ENCODE measurements around the gene SLC12A3.

The SLC12A3 gene, protein sequence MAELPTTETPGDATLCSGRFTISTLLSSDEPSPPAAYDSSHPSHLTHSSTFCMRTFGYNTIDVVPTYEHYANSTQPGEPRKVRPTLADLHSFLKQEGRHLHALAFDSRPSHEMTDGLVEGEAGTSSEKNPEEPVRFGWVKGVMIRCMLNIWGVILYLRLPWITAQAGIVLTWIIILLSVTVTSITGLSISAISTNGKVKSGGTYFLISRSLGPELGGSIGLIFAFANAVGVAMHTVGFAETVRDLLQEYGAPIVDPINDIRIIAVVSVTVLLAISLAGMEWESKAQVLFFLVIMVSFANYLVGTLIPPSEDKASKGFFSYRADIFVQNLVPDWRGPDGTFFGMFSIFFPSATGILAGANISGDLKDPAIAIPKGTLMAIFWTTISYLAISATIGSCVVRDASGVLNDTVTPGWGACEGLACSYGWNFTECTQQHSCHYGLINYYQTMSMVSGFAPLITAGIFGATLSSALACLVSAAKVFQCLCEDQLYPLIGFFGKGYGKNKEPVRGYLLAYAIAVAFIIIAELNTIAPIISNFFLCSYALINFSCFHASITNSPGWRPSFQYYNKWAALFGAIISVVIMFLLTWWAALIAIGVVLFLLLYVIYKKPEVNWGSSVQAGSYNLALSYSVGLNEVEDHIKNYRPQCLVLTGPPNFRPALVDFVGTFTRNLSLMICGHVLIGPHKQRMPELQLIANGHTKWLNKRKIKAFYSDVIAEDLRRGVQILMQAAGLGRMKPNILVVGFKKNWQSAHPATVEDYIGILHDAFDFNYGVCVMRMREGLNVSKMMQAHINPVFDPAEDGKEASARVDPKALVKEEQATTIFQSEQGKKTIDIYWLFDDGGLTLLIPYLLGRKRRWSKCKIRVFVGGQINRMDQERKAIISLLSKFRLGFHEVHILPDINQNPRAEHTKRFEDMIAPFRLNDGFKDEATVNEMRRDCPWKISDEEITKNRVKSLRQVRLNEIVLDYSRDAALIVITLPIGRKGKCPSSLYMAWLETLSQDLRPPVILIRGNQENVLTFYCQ

DNA sequence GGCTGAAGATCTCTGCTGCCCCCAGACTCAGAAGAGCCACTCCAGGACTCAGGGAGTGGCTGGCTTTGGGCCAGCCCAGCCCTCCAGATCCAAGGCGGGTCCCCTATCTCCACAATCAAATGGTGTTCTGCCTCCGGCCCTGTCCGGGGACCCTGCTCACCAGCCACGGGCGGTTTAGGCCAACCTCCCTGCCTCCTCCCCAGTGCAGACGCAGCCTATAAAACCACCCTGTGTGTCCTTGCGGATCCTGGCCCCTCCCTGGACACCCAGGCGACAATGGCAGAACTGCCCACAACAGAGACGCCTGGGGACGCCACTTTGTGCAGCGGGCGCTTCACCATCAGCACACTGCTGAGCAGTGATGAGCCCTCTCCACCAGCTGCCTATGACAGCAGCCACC, at the start of gene SLC12A3:
SLC12A3 (plus strand) TSS at position 248 of the 400 bp plus-strand sequence; CDS start at position 277, 29 bp downstream.
- DNase-seq: no peak

DNA sequence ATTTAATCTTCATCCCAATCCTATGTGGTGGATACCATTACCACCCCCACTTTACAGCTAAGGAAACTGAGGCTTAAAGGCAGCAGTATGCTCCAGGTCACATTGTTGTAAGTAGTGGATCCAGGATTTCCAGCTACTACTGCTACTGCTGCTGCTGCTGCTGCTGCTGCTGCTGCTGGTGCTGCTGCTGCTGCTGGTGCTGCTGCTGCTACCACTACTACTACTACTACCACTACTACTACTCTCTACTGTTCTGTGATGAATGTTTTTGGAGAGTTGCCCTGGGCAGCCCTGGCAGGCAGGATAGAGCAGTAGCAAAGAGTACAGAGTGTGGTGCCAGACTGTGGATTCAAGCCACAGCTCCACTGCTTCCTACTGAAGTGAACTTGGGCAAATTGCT, 49.3 kb upstream of the SLC12A3 start:
- DNase-seq: no peak

DNA sequence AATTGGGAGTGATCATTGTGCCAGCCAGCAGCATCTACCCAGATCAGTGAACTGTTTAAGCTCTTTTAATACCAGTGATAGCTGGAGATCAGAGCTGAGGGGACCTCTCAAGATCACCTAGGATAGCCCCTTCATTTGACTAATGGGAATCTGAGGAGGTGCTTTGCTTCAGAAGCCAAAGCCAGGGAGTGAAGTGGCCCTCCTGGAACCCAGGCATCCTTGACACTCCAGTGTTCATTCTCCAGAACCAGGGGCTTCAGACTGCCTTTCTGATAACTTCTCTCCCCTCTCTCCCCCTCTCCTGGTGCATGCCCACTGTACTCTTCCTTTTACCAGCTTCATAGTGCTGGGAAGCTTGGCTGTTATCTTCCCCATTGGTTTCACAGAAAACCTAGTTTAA, 48.0 kb upstream of the SLC12A3 start:
- no peak for DNase-seq

DNA sequence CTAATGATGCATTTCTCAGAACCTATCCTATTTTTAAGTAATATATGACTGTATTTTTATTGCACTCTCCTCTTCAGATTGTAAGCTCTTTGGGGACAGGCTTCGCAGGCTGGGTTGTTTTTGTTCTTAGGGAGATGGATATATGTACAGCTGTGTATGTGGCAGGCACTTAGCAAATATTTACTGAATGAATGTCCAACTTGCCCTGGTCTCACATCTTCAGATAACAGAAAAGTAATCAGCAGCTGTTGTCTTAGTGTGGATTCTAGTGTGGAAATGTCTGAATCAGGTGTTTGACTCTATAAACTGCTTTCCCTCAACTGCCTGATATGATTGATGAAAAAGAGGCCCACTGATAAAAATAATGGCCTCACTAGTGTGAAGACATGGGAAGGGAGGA, 47.1 kb upstream of the SLC12A3 start:
- no peak for DNase-seq

DNA sequence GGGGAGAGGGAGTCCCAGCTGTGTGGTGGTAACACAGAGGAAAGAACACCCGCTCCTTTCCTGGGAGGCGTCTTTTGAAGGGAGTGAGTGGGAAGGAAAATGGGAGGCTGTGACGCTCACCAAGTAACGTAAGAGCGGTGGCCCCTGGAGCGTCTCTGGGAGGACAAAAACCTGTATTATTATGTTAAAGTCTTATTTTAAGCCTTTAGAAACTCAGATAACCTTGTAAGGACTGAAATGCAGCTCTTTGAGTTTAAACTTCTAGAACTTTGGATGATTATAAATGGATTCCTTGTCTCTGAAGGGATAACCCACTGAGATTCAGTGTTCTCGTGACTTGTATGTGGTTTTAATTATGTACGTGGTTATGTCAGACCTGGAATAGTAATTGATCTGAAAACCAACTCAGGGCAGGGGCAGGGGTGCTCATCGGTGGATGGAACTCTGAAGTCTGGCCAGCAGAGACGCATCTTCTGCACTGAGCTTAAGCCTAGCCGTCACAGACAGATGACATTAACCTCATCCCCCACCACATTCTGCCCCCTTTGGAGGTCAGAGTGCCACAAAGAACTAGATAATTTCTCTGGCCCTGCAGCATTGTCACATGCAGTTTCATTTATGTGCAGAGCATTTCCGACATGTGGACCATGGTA, 41.8 kb upstream of the SLC12A3 start:
- no peak for DNase-seq

DNA sequence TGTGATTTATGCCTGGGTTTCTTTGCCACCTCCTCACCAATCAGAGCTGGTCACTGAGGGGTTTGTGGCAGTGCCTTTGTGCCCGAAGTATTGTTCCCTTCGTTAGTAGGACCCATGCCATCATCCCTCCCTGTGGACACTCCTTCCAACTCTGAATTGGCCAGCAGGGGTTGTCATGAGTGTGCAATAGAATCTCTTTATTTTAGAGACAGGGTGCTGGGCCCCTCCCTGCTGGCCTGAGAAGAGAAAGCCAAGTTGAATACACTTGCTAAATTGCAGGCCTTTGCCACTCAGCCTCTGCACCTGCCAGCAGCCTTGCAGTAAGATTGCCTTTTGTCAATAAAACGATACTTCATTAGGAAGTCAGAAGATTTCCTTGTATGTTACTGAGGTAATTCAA, 40.7 kb upstream of the SLC12A3 start:
- DNase-seq: no peak

DNA sequence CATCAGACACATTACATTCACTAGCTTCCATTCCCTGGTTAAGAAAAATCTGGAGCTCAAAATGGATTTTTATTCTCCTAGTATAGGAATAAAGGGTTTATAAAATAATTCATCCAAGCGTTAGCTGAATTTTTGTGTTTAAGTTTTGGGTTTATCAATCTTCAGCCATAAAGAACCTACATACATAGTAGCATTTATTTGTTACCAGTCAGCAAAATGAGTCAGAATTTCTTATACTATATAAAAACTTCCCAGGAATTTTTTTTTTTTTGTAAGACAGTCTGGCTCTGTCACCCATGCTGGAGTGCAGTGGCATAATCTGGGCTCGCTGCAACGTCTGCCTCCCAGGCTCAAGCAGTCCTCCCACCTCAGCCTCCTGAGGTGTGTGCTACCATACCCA, 40.2 kb upstream of the SLC12A3 start:
- DNase-seq: no peak

DNA sequence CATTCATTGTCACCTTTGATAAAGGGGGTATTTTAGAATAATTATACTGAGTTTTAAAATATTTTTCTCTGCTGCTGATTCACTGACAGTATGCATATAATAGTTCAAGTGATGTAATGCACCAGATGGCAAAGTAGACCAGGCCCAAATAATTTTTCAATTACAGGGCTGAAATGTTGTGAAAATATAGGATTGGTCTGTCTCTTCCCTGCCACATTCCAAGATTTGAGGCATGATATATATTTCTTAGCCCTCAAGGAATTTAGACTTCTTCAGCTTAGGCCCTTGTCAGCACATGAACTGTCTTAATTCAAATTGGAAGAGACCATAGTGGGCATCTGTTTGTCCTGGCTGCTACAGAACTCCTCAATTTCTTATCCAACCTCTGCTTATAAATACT, 39.2 kb upstream of the SLC12A3 start:
- DNase-seq: no peak

DNA sequence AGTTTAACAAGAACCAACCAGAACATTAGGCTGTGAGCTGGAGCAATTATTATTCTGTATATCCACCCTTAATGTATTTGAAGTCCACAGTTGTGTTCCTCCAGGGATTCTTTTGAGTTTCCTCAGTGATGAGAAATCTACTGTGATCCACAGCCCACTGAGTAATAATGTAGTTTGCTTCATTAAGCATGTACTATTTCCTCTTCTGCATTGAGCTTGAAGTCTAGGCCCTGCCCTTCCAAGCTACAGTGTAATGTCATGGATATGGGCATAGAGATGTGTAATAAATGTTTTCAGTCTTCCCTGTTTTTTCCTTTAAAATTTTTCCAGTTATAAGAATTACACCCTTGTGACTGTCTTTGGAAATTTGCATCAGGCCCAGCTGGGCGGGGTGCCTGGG, 36.4 kb upstream of the SLC12A3 start:
- no peak for DNase-seq

DNA sequence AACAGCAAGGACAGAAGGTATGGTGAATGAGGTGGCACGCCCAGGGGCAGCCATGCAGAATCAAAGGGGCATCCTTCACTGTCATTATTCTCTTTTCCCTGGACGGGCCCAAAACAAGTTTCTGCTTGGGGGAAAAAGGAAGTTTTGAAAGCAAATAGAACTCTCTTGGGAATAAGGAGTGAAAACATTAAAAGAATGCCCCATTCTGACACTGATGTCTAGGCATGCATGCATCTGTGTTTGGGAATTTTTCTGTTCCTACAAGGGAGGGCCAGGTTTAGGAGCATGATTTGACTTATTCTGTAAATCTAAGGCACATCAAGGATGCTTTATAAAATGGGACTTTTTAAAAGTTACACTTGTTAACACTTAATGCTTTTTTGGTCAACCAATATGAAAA, 34.3 kb upstream of the SLC12A3 start:
- no peak for DNase-seq

DNA sequence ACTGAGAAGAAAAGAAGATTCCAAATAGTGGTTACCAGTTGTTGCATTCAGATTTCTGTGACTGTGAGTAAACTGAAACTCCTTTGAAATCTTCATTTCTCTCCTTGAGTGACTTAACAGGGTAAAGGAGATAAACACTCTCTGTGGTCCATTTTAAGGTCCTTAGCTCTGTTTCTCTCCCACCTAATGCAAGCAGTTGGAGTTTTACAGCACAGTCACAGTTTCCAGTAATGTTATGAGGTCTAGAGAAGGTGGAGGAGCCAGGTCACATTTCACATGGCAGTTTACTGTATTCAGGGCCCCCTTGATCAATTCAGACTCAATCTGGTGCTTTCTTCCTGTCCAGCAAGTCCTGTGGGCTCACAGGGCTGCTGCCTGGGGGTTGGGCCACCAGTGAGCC, 32.2 kb upstream of the SLC12A3 start:
- no peak for DNase-seq

DNA sequence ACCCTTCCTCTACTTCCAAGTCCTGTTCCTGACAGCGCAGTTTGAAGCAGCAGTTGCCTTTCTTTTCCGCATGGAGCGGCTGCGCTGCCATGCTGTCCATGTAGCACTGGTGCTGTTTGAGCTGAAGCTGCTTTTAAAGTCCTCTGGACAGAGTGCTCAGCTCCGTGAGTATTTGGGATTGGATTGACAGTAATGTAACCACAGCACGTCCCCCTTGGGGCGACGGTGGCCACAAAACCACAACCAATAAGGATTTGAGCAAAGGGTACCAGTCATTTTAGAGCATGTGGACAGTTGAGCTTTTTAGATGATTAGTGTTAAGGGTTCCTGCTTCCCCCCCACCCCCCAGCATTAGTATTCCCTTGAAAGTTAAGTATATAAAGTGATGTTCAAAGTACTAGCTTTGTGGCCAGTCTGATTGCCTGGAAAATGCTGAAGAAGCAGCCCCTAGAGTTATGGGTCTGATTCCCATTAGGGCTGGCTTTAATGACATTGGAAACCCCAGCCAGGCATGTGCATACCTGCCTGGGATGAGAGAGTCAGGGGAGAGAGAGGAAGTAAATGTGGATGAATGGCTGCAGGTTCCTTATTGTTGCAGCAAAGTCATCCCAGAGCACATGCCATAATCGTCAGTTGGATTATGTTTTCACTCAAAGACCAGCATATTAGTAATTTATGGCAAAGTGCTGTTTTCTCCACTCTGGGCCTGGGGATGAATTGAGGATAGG, 31.6 kb upstream of the SLC12A3 start:
- DNase-seq: no peak

DNA sequence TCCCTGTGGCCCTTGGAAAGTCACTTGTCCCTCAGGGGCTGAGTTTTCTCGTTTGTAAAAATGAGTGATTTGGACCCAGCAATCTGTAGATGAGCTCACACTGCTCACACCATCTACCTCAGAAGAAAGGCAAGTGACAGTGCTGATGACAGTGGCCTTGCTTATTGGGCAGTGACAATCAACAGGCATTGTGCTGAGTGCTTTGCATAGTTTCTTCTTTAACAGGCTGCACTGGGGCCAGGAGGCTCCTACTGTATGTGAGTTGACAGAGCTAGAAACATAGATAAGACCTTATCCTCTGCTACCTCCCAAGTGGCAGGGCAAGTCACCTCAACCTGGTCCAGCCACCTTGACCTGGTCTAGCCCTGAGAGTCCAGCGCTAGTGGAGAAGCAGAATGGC, 29.7 kb upstream of the SLC12A3 start:
- no peak for DNase-seq

DNA sequence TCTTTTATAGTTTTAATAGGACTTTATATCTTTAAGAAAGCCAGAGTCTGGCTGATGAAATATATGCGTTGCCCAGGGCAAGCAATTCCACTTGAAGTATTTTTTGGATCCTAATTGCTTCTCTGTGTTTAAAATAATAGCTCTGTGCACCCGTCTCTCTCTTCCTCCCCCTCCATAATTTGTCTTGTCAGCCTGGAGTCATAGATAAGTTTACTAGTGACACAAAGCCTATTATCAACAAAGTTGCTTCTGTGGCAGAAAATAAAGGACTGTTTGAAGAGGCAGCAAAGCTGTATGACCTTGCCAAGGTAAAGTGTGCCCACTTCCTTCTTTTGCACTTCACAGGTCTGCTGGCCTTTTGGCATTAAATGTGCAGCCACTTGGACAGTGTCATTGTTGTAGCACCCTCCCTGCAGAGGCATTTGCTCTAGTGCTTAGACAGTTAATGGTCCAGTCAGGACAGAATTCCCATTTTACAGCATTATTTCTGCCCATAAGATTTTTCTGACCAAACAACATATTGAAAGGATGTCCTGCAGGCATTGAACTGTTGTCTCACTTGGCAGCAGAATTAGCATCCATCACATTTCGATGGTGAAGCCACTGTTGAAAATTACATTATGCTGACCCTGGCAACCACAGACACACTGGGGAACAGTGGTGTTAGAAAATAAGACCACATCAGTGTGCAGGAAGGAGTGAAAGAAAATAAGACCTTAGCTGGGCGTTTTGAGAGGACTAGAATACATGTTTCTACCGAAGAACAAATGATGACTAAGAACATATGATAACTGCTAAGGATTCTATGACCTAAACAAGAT, 28.4 kb upstream of the SLC12A3 start:
- no peak for DNase-seq

DNA sequence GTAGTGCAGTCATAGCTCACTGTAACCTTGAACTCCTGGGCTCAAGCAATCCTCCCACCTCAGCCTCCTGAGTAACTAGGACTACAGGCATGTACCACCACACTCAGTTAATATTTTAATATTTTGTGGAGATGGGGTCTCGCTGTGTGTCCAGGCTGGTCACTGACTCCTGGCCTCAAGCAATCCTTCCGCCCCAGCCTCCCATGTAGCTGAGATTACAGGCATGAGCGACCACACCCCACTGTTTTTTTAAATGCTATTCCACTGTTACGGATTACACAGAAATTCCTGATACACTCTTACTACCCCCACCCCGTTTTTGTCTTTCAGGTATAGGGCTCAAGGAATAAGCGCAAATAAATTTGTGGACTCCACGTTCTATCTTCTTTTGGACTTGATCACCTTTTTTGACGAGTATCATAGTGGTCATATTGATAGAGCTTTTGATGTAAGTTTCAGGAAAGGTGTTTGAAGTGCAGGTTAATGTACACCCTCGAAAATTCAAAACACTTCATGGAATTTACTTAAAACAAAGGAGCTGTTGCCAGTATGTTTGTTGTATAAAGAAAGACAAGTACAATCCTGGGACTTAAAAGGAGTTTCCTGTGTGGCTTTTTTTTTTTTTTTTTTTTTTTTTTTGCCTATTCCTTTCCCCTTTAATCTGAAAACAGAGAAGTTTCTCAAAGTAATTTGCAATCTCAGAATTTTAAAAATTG, 26.2 kb upstream of the SLC12A3 start:
- DNase-seq: no peak

DNA sequence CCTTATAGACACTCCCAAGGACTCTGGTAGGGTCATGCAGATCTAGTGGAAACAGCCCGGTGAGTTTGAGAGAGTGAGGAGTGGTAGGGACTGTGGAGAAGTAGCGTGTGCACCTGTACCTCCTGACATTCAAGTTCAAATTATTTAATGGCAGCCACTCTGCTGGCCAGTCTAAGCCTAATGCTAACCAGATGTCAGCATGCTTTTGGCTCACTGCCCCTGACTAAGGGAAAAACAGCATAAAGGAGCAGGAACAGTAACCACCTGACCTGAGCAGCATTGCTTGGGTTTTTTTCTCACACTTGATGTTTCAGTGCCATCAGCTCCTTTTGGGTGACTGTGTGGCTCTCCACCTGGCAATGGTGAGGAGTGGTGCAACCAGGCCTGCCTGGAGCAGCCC, 23.8 kb upstream of the SLC12A3 start:
- DNase-seq: no peak

DNA sequence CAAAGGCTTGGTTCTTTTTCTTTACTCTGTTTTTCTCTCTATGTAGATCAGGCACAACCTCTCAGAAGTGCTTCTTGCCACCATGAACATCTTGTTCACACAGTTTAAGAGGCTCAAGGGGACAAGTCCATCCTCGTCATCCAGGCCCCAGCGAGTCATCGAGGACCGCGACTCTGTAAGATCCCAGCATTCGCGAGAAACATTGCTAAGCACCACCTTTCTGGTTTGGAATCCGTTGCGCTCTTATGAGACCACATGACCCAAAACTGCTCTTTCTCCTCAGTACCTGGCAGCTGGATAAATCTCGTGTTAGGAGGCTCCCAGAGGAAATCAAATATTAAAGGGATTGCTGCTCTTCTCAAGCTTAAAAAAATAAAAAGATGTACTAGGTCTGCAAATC, 23.3 kb upstream of the SLC12A3 start:
- DNase-seq: no peak

DNA sequence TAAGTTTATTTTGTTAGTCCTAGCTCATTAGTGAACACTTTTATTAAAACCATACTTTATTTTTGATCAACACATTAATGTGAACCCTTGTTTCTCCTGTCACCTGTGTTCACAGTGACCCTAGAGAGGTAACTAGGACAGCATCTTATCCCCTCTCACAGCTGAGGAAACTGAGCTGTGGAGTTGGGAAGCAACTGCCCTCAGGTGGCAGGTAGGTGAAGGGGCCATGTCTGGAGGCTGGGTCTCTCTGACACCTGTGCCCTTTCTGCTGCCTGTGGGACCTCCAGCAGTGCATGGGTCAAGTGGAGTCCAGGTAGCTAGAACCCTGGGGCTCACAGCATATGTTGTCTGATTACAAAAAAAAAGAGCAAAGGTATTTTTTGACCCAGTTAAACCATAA, 22.9 kb upstream of the SLC12A3 start:
- DNase-seq: no peak

DNA sequence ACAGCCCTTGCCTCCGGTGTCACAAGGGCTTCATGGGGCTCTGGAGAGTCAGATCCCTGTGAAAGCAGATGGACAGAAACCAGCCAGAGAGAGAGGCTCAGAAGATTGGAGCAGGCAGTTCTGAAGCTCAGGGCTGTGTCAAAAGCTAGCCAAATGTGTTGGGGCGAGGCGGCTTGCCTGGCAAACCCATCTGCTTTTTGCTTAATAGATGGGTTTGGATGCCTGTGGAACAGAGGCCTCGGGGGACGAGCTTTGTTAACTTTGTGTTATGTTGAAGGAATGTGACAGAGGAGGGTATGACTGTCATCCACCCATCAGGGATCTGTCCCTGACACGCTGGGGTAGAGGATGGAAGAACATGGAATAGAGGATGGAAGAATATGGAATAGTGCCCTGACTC, 21.0 kb upstream of the SLC12A3 start:
- DNase-seq: no peak

DNA sequence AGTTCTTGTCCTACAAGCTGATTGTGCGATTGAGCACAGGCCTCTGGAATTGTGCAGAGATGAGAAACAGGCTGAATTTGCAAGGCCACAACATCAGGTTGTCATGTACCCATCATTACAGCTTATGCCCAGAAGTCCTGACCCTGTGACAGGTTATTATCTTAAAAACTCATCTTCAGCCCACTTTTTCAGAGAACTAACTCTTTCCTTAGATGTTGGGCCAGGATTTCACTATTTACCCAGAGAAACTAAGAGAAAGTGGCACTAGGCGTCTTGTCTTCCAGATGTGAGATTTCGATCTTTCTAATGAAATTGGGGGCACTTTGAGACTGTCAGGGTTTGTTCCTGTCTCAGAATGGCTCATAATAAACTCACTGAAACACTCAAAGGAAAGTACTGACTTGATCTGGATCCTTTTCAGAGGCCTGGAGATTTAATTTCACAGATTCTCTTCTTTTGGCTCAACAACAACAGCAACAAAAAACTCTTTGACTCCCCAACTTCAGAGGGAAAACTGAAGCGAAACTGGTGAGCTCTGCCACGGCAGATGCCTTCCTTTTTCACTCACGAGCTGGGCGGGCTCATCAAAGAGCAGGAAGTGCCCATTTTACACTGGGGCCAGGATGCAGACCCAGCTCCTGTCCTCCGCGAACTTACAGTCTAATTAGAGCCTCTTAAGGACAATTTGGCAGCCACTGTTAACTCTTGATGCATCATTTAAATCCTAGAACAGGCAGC, 17.7 kb upstream of the SLC12A3 start:
- no peak for DNase-seq

Measured in NCI-H2171 treated with DMSO at 0.1 percent for 48 hours (cell line).